ENCODE results near the gene GRAMD1A. TPM values are rescaled to one million over a fixed set of nuclear protein-coding genes. Genes with fewer than 3 reads are reported as not detected.
A peak's percentile ranks its signal among the peaks of the same experiment; 100 is the strongest.

Gene GRAMD1A
- total and polyA plus RNA-seq, 9 of the 15 experiments (the other 6 are each of a cell fraction or from before 2014, with no cell fraction given): 1.4 to 63.8 (median 38.5) TPM

DNA sequence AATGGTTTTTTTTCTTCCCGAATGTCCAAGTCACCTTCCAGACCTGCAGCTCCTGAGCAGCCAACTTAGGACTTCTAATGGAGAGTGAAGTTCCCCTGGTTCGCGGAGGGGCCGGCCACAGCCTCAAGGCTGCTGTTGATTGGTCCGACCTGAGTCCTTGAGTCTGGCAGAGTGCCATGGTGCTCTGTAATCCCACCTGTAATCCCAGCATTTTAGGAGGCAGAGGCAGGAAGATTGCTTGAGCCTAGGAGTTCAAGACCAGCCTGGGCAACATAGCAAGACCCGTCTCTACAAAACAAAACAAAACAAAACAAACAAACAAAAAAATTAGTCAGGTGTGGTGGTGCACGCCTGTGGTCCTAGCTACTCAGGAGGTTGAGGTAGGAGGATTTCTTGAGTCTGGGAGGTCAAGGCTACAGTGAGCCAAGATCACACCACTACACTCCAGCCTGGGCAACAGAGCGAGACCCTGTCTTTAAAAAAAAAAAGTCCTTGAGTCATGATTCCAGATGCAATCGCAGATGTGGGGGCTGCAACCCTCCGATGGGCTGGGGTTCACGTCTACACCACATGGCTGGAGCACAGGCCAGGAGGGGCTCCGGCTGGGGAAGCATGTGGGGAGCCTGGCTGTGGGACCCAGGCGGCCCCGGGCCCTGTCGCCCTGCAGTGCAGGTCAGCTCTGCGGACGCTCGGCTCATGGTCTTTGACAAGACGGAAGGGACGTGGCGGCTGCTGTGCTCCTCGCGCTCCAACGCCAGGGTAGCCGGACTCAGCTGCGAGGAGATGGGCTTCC is 59.1 kb downstream of the GRAMD1A start:
- FAIRE-seq: no peak
- intact Hi-C loops (cut with micrococcal nuclease): no loop called here

More for the DNA sequence above, 59.1 kb downstream of the GRAMD1A start:
- H3K9me1 ChIP-seq (ENCODE audit: control insufficient read depth, insufficient read depth, low read length): no peaks in the 10 kb centered on the region
- no peak overlapping the region for H3K27ac ChIP-seq (ENCODE audit: extremely low read depth, low read depth, low read length)
- no peaks in the 10 kb centered on the region for H4K20me1 ChIP-seq (replicated peaks; ENCODE audit: control insufficient read depth, insufficient read depth, low read length)
- ATAC-seq: no peak
- H3K9ac ChIP-seq (ENCODE audit: insufficient read depth in 1 of 2, low read depth in 2 of 2, low read length in 2 of 2): no peak overlapping the region; a peak in 2 of 4 replicates
- H2AFZ ChIP-seq (ENCODE audit: low read depth, low read length): no peak overlapping the region; the same call in 1 of the 2 replicates
- H3K4me2 ChIP-seq (ENCODE audit: insufficient read depth, low read length): no peak overlapping the region
- ChIA-PET POLR2A (interaction anchor here (0.5 to 1.2 kb wide), 4 partner anchors 9 to 187 kb away, joined by 3 to 5 read pairs (median 3); no protein-coding TSS in a partner anchor), CTCF (ENCODE audit: low intra/inter-chr PET ratio) (no interaction called here)
- in situ Hi-C loops (cut with MboI): no loop called here
- no peaks in the 10 kb centered on the region for H3K9me3 ChIP-seq (replicated peaks; ENCODE audit: control insufficient read depth, insufficient read depth, low read depth, low read length)
- TF ChIP-seq ZNF583 (CRISPR knock-in tag; IDR thresholded peaks at IDR 0.05) (no peak), GABPB2 (CRISPR knock-in tag; conservative IDR thresholded peaks at IDR 0.05) (no peak), TAF15 (IDR thresholded peaks at IDR 0.05; ENCODE audit: low read depth, low read length) (no peak), TEAD2 (tag; IDR thresholded peaks at IDR 0.05) (no peak), HMGN3 (IDR thresholded peaks at IDR 0.05; ENCODE audit: borderline replicate concordance, extremely low read depth, insufficient read length, low read depth, low read length) (no peak), ELF2 (CRISPR knock-in tag; IDR thresholded peaks at IDR 0.05) (no peak), ZNF282 (CRISPR knock-in tag; IDR thresholded peaks at IDR 0.05) (no peak), ZNF121 (CRISPR knock-in tag; conservative IDR thresholded peaks at IDR 0.05) (peak; percentile 93), CBX1 (IDR thresholded peaks at IDR 0.05; ENCODE audit: low read depth) (no peak), RBM14 (IDR thresholded peaks at IDR 0.05; ENCODE audit: borderline replicate concordance, insufficient read depth, low read depth, low read length) (no peak), CC2D1A (IDR thresholded peaks at IDR 0.05) (no peak), MITF (IDR thresholded peaks at IDR 0.05) (no peak), PRPF4 (IDR thresholded peaks at IDR 0.05; ENCODE audit: insufficient read depth, low read depth, low read length, poor library complexity, severe bottlenecking) (no peak), NFIC (IDR thresholded peaks at IDR 0.05) (peak; percentile 68), BCOR (IDR thresholded peaks at IDR 0.05) (peak; percentile 57; the same call in 1 of the 2 replicates), TEAD1 (CRISPR knock-in tag; IDR thresholded peaks at IDR 0.05) (no peak)
- H3K27me3 ChIP-seq (ENCODE audit: control insufficient read depth in 2 of 2, insufficient read depth in 2 of 2, low read length in 2 of 2): peaks cover 2 to 20% of the 10 kb centered on the region in 2 experiments; a peak in 2 of 5 replicates
- 45% methylated on average over 22 of the region's 26 CpGs for WGBS (ENCODE audit: insufficient coverage, low coverage, missing lambda C conversion rate)
- H3K4me1 ChIP-seq (replicated peaks in 1 of 2; ENCODE audit: control insufficient read depth in 2 of 2, insufficient read depth in 2 of 2, low read length in 2 of 2): peaks cover 0 to 14% of the 10 kb centered on the region in 2 experiments; a peak in 2 of 5 replicates
- DNase-seq (ENCODE audit: extremely low read depth in 1 of 4, low spot score in 3 of 4): no peak
- no peak overlapping the region for H3K4me3 ChIP-seq
- no peaks in the 10 kb centered on the region for H3K36me3 ChIP-seq (ENCODE audit: control insufficient read depth, insufficient read depth, low read length)
- no TSS peak for BruUV-seq (replicated peaks)
- H3K79me2 ChIP-seq (ENCODE audit: control insufficient read depth, insufficient read depth, low read length): no peaks in the 10 kb centered on the region
